ENCODE measurements around the gene TGM6.
A peak's percentile ranks its signal among the peaks of the same experiment; 100 is the strongest.
"Not testable (repeated sequence)": the region's sequence is repeated elsewhere in the genome, so short reads cannot be mapped to it uniquely, and the experiment has no call there.

Gene TGM6

DNA sequence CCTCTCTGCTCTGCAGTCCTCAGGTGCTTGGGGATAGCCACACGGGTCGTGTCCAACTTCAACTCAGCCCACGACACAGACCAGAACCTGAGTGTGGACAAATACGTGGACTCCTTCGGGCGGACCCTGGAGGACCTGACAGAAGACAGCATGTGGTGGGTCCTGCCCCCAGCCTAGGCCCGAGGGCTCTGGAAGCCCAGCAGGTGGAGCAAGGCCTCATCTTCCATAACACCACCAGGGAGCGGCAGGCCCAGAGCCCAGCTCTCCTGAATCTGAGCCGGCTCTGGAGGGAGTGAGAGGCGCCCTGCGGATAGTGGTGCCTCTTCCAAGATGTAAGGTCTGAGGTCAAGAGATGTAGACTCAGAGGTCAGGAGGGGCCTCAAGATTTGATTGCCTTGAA lies 19.6 kb downstream of the TGM6 start:
- DNase-seq: no peak

- DNase-seq: no peak
Observed at GRCh38 chr20:2401527-2401926, 20.8 kb downstream of the TGM6 start.

DNA sequence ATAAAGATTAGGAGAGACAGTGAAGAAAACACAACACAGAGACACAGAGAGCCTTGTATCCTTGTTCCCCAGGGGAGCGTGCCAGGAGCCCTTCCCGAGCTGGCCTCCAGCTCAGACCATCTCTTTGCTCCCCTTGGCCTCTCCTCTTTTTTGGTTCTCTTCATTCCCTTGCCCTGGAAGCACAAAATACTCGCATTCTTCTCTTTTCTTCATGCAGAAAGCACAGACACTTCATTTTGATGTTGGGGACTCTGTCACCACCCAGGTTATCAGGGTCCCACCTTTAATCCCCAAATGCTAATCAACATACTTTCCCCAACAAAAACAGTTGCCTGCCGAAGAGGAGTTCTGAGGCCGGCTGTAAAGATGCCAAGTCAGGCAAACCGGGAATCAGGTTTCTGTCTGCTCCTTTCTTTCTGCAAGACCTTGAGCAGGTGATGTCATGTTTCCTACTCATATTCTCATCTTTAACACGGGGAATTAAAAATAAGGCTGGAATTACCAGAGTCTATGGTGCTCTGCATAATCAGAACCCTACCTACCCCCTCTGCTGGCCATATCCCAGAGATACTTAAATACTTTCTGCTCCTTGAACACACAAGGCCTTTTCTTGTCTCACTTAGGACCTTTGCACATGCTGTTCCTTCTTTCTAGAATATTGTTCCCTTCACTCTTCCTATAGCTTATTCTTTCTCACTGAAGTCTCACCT lies 21.7 kb downstream of the TGM6 start:
- DNase-seq: no peak

- no peak for DNase-seq
Observed at GRCh38 chr20:2403291-2404052, 22.8 kb downstream of the TGM6 start.

GRCh38 chr20:2405693-2406065 lies 25.0 kb downstream of the TGM6 start:
- no peak for DNase-seq

DNA sequence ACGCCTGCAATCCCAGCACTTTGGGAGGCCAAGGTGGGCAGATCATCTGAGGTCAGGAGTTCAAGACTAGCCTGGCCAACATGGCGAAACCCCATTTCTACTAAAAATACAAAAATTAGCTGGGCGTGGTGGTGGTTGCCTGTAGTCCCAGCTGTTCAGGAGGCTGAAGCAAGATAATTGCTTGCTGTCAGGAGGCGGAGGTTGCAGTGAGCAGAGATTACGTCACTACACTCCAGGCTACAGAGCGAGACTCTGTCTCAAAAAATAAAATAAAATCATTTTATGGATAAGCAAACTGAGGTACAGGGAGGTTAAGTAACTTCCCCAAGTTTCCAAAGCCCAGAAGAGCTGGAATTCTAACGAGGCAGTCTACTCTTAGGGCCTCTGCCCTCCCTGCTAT lies 26.7 kb downstream of the TGM6 start:
- DNase-seq: not testable (repeated sequence)

DNA sequence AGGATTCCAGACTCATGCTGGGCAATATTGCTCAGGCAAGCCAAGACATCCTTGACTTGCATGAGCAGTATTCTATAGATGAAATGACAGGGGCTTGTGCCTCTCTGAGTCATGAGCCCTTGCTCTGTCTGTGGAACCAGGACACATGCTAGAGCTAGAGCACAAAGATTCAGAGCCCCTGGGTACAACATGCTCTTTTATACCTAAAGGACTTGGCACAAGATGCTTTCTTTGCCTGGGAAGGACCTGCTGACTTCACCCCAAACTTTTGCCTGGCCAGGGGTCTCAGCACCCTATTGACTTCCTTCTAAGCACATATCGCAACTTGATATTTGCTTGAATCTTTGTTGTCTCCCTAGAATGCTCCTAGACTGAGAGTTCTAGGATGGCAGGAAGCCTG lies 27.4 kb downstream of the TGM6 start:
- no peak for DNase-seq

GRCh38 chr20:2416541-2417212 lies 36.0 kb downstream of the TGM6 start:
- DNase-seq: no peak

- DNase-seq: no peak
Observed at GRCh38 chr20:2417213-2417541, 36.5 kb downstream of the TGM6 start.

DNA sequence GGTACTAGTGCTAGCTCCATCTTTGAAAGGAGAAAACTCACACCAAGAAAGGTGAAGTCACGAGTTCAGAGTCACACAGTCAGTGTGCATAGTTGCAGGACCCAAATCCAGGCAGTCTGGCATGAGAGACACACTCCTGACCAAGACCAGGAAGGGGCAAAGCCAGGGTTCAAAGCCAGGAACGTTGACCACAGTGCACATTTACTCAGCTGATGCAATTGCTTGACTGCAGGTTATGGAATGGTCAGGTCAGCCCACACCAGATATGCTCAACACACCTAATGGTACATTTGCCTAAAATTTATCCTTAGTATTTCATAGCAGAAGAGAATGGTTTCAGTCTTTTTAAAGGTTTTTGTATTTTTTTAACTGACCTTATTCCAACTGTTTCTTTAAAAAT lies 37.7 kb downstream of the TGM6 start:
- DNase-seq: no peak

DNA sequence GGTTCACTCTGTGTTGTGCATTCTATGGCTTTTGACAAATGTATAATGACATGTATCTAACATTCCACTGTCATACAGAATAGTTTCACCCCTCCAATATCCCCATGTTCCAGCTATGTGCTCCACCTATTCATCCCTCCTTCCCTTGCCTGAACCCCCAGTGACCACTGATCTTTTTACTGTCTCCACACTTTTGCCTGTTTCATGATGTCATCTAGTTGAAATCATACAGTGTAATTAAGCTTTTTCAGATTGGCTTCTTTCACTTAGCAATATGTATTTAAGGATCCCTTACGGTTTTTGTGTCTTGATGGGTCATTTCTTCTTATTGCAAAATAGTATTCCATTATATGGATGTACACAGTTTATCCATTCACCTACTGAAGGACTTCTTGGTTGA lies 39.8 kb downstream of the TGM6 start:
- DNase-seq: no peak

- no peak for DNase-seq
Observed at GRCh38 chr20:2421247-2421646, 40.5 kb downstream of the TGM6 start.

- no peak for DNase-seq
Observed at GRCh38 chr20:2429051-2429450, 48.4 kb downstream of the TGM6 start.

- no peak for DNase-seq
Observed at GRCh38 chr20:2430538-2430937, 49.8 kb downstream of the TGM6 start.

DNA sequence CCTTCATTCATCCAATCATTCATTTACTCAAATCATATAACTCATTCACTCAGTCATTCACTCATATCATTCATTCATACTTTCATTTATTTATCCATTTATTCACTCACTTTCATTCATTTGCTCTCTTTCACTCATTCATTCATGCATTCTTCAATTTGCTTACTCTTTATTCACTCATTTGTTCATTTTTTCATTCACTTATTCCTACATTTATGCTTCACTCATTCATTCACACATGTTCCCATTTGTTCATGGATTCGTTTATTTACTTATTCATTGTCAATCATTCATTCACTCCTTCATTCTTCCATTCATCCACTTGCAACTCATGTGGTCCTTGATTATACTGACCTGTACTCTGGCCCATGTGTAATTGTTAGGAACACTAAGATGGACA lies 50.5 kb downstream of the TGM6 start:
- DNase-seq: no peak

- DNase-seq: no peak
Observed at GRCh38 chr20:2446845-2447244, 66.1 kb downstream of the TGM6 start.

- no peak for DNase-seq
Observed at GRCh38 chr20:2449386-2449785, 68.7 kb downstream of the TGM6 start.

GRCh38 chr20:2451422-2451821 lies 70.7 kb downstream of the TGM6 start:
- DNase-seq: no peak

- peak; percentile 62 for DNase-seq
Observed at GRCh38 chr20:2451939-2452732, 71.4 kb downstream of the TGM6 start.

DNA sequence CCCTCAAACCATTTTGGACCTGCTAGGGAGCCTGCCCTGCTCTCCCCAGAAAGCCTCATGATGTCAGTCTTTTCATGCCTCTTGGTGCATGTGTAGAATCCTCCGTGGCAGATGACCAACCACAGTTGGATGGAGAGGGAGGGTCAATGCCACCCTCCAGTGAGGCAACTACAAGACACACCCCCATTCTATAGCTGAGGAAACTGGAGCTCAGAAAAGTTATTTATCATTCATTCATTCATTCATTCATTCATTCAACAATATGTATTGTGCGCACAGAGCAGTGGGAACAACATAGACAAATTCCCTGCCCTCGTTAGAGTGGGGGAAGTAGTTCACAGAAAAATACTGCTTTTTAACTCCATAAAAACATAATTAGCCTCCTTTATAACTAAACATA lies 73.1 kb downstream of the TGM6 start:
- DNase-seq: no peak

DNA sequence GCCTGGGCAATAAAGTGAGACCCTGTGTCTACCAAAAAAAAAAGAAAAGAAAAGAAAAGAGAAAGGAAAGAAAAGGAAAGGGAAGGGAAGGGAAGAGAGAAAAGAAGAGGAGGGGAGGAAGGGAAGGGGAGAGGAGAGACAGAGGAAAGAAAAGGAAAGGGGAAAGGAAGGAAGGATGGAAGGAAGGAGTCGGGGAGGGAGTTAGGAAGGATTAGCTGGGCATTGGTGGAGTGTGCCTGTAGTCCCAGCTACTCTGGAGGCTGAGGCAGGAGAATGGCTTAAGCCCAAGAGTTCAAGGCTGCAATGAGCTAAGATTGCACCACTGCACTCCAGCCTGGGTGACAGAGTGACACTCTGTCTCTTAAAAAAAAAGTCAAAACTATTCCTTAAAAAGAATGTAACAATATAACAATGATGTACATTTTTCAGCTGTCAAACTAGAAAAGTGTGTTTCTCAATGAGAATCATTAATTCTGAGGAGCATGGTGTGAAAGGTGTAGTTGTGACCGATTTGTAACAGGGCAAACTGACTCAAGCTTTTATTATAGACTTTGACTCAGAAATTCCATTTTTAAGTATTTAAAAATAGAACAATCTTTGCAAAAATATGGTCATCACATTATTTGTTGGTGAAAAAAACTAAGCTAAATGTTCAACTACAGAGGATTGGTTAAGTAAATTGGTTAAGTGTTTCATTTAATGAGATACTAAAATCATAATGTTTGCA lies 75.2 kb downstream of the TGM6 start:
- no peak for DNase-seq

GRCh38 chr20:2458919-2459499 lies 78.3 kb downstream of the TGM6 start:
- no peak for DNase-seq

Measured in stimulated activated CD4-positive, alpha-beta T cell treated with anti-CD3 and anti-CD28 coated beads, Interleukin-4, amount 100 ng/mL, for 1 hour (primary cell).